Astrocyte of the hippocampus (primary cell): ENCODE results near the gene COL23A1.
A peak's percentile ranks its signal among the peaks of the same experiment; 100 is the strongest.

Experiments used
- DNase-seq: peaks from one replicate; pipeline ENCODE4 v3.0.0; 2011; ENCODE audit warnings: low read depth, low spot score

Gene COL23A1

GRCh38 chr5:178589180-178590140 lies 733 bp downstream of the COL23A1 start:
- DNase-seq: peak; percentile 77

- no peak for DNase-seq
Observed at GRCh38 chr5:178588769-178589168, 1.4 kb downstream of the COL23A1 start.

- DNase-seq: no peak
Observed at GRCh38 chr5:178587763-178588611, 2.2 kb downstream of the COL23A1 start.

- DNase-seq: no peak
Observed at GRCh38 chr5:178586396-178586795, 3.8 kb downstream of the COL23A1 start.

- peak; percentile 54 for DNase-seq
Observed at GRCh38 chr5:178585421-178585820, 4.8 kb downstream of the COL23A1 start.

- no peak for DNase-seq
Observed at GRCh38 chr5:178583279-178583678, 6.9 kb downstream of the COL23A1 start.

GRCh38 chr5:178582291-178582690 lies 7.9 kb downstream of the COL23A1 start:
- DNase-seq: no peak

- DNase-seq: no peak
Observed at GRCh38 chr5:178581621-178582020, 8.6 kb downstream of the COL23A1 start.

GRCh38 chr5:178580271-178580955 lies 9.8 kb downstream of the COL23A1 start:
- DNase-seq: no peak

GRCh38 chr5:178577944-178578343 lies 12.2 kb downstream of the COL23A1 start:
- no peak for DNase-seq

- DNase-seq: no peak
Observed at GRCh38 chr5:178577376-178577839, 12.8 kb downstream of the COL23A1 start.

- peak; percentile 38 for DNase-seq
Observed at GRCh38 chr5:178576591-178577351, 13.4 kb downstream of the COL23A1 start.

- no peak for DNase-seq
Observed at GRCh38 chr5:178573216-178573615, 17.0 kb downstream of the COL23A1 start.

GRCh38 chr5:178572617-178573016 lies 17.6 kb downstream of the COL23A1 start:
- no peak for DNase-seq

- DNase-seq: no peak
Observed at GRCh38 chr5:178569485-178569884, 20.7 kb downstream of the COL23A1 start.

GRCh38 chr5:178564811-178565550 lies 25.2 kb downstream of the COL23A1 start:
- no peak for DNase-seq

- no peak for DNase-seq
Observed at GRCh38 chr5:178564397-178564796, 25.8 kb downstream of the COL23A1 start.

- DNase-seq: no peak
Observed at GRCh38 chr5:178563621-178564020, 26.6 kb downstream of the COL23A1 start.

- no peak for DNase-seq
Observed at GRCh38 chr5:178561746-178562264, 28.4 kb downstream of the COL23A1 start.

GRCh38 chr5:178560911-178561310 lies 29.3 kb downstream of the COL23A1 start:
- DNase-seq: no peak
